GM12878 (cell line): ENCODE results near the gene PLEKHG2. TPM values are rescaled to one million over a fixed set of nuclear protein-coding genes. Genes with fewer than 3 reads are reported as not detected.

Experiments used
- BACH1 ChIP-seq: fragments of 450-650 bp; IDR thresholded peaks from 2 replicates; pipeline ENCODE4 v1.6.1; 2017; ENCODE audit warnings: mild to moderate bottlenecking, borderline replicate concordance
- CBX5 ChIP-seq: sonication (generic); IDR thresholded peaks from 2 replicates; pipeline ENCODE4 v1.6.1; 2016; ENCODE audit warnings: low read depth, moderate library complexity, mild to moderate bottlenecking, inconsistent platforms
- CREM ChIP-seq: IDR thresholded peaks from 2 replicates; pipeline ENCODE4 v1.6.1; 2014; ENCODE audit warnings: antibody characterized with exemption, low read depth
- CUX1 ChIP-seq: IDR thresholded peaks from 2 replicates; pipeline ENCODE4 v1.6.1; 2012; ENCODE audit warnings: improper control_type of control experiment, low read depth, low read length; ENCODE audit not compliant: insufficient replicate concordance
- EED ChIP-seq: sonication (generic); IDR thresholded peaks from 2 replicates; pipeline ENCODE4 v1.6.1; 2016; ENCODE audit warnings: antibody characterized with exemption, low read depth
- EP300 ChIP-seq, 2 experiments: fragments of 150-350 bp in 1 of 2; IDR thresholded peaks; 2 replicates each; pipeline ENCODE4 v1.6.1; 2011 to 2012; ENCODE audit warnings: low read depth in 2 of 2, low read length in 2 of 2, borderline replicate concordance in 1 of 2, improper control_type of control experiment in 1 of 2, inconsistent platforms in 1 of 2; ENCODE audit not compliant: control insufficient read depth in 1 of 2
- GATAD2B ChIP-seq: fragments of 450-650 bp; conservative IDR thresholded peaks from 2 replicates; pipeline ENCODE4 v1.6.1; 2017; ENCODE audit warnings: low read depth, mild to moderate bottlenecking, moderate library complexity
- MAX ChIP-seq: IDR thresholded peaks from 2 replicates; pipeline ENCODE4 v1.6.1; 2012; ENCODE audit warnings: low read depth, low read length, improper control_type of control experiment
- NKRF ChIP-seq: fragments of 450-650 bp; conservative IDR thresholded peaks from 2 replicates; pipeline ENCODE4 v1.6.1; 2017; ENCODE audit warnings: mild to moderate bottlenecking, moderate library complexity
- POU2F2 ChIP-seq: IDR thresholded peaks from 3 replicates; pipeline ENCODE4 v1.6.1; 2011; ENCODE audit warnings: low read depth, mild to moderate bottlenecking, low read length, borderline replicate concordance
- RAD51 ChIP-seq: fragments of 450-650 bp; IDR thresholded peaks from 2 replicates; pipeline ENCODE4 v1.6.1; 2016; ENCODE audit warnings: moderate library complexity, mild to moderate bottlenecking, inconsistent platforms
- RFX5 ChIP-seq: IDR thresholded peaks from 2 replicates; pipeline ENCODE4 v1.6.1; 2011; ENCODE audit warnings: low read depth, low read length, improper control_type of control experiment
- SMARCA5 ChIP-seq: fragments of 450-650 bp; IDR thresholded peaks from 2 replicates; pipeline ENCODE4 v1.6.1; 2017; ENCODE audit warnings: mild to moderate bottlenecking
- SPI1 ChIP-seq: IDR thresholded peaks from 2 replicates; pipeline ENCODE4 v1.6.1; 2011; ENCODE audit warnings: low read depth, mild to moderate bottlenecking, low read length, moderate library complexity, borderline replicate concordance; ENCODE audit not compliant: insufficient read depth
- TBL1XR1 ChIP-seq: IDR thresholded peaks from 2 replicates; pipeline ENCODE4 v1.6.1; 2012; ENCODE audit warnings: low read depth, low read length, improper control_type of control experiment
- ZNF592 ChIP-seq: fragments of 450-650 bp; IDR thresholded peaks from 2 replicates; pipeline ENCODE4 v1.6.1; 2017; ENCODE audit warnings: mild to moderate bottlenecking, moderate library complexity
- polyA plus RNA-seq, 11 experiments: library from polyadenylated mRNA; depleted of rRNA in 4 of 11; unstranded in 6 of 11; stranded (reverse) in 5 of 11; fragments of >200 nt; fragmentation: Nextera tagmentation in 4 of 11; fragmentation: Illumina TruSeq in 1 of 11; extraction: Ambion mirVana in 4 of 11; extraction: Trizol in 1 of 11; gene quantifications; 1 replicate in 1 of 11; 2 replicates in 10 of 11; pipeline versions ENCODE4 v1.2.1 to v1.2.3, GENCODE V29; 2011 to 2016; ENCODE audit warnings: inconsistent platforms in 2 of 11, missing spikeins in 2 of 11, low read depth in 1 of 11
- total RNA-seq, 4 experiments: library from RNA; depleted of rRNA in 3 of 4; stranded (reverse); fragments of >200 nt in 3 of 4; fragmentation: Illumina TruSeq in 1 of 4; extraction: Trizol in 1 of 4; gene quantifications; 2 replicates each; pipeline versions ENCODE4 v1.2.1 to v1.2.3, GENCODE V29; 2013 to 2021

The PLEKHG2 gene
- total and polyA plus RNA-seq, 10 of the 15 experiments (the other 5 are each of a cell fraction or from before 2014, with no cell fraction given) = 3.0 to 62.5 (median 17.2) TPM

GRCh38 chr19:39402346-39403300 lies 9.8 kb upstream of the PLEKHG2 start (continued):
- peak; percentile 60 for TF ChIP-seq CUX1
- 0 out of 2 replicates have a peak, but pooled peaks have one; percentile 20 for TF ChIP-seq ZNF592
- no peak for TF ChIP-seq SPI1
- peak; percentile 69; the same call in 1 of the 3 replicates for TF ChIP-seq POU2F2
- peak; percentile 19; the same call in 1 of the 2 replicates for TF ChIP-seq CREM
- peak; percentile 55 to 79; a peak in 3 of 4 replicates for TF ChIP-seq EP300 (IDR thresholded peaks at IDR 0.05; ENCODE audit: borderline replicate concordance in 1 of 2, control insufficient read depth in 1 of 2, low read depth in 2 of 2, low read length in 2 of 2)
- peak; percentile 91 for TF ChIP-seq MAX
- no peak for TF ChIP-seq RAD51
- TF ChIP-seq TBL1XR1 = peak; percentile 97
- peak; percentile 67; the same call in 1 of the 2 replicates for TF ChIP-seq SMARCA5
- peak; percentile 98 for TF ChIP-seq GATAD2B
- TF ChIP-seq CBX5 = no peak
- peak; percentile 14; the same call in 1 of the 2 replicates for TF ChIP-seq NKRF
- 0 out of 2 replicates have a peak, but pooled peaks have one; percentile 44 for TF ChIP-seq RFX5
- TF ChIP-seq EED = peak; percentile 84
- TF ChIP-seq BACH1 = peak; percentile 96
